HEK293 (cell line): ENCODE measurements around the gene TJP3.
A peak's percentile ranks its signal among the peaks of the same experiment; 100 is the strongest.

Experiments
- ELK4 ChIP-seq: IDR thresholded peaks from 2 replicates; pipeline ENCODE4 v1.6.1; 2011; ENCODE audit warnings: mild to moderate bottlenecking, low read depth, low read length, borderline replicate concordance
- GFI1B ChIP-seq: fragments of 450-650 bp; formaldehyde crosslinking; IDR thresholded peaks from 2 replicates; pipeline ENCODE4 v1.5.1; 2016; ENCODE audit warnings: missing biosample characterization, missing genetic modification characterization
- GLI4 ChIP-seq: fragments of 450-650 bp; formaldehyde crosslinking; IDR thresholded peaks from 2 replicates; pipeline ENCODE4 v1.5.1; 2016; ENCODE audit warnings: missing biosample characterization, missing genetic modification characterization
- HOXC10 ChIP-seq: sonication (generic); formaldehyde crosslinking; IDR thresholded peaks from 2 replicates; pipeline ENCODE4 v1.8.1; 2023; ENCODE audit warnings: mild to moderate bottlenecking, missing genetic modification reagents
- KLF9 ChIP-seq: fragments of 450-650 bp; formaldehyde crosslinking; IDR thresholded peaks from 2 replicates; pipeline ENCODE4 v1.5.1; 2016; ENCODE audit warnings: missing biosample characterization, missing genetic modification characterization, low read depth
- YY1 ChIP-seq: fragments of 450-650 bp; formaldehyde crosslinking; IDR thresholded peaks from 2 replicates; pipeline ENCODE4 v1.5.1; 2018; ENCODE audit warnings: missing biosample characterization, missing genetic modification characterization
- ZBTB6 ChIP-seq: fragments of 450-650 bp; formaldehyde crosslinking; IDR thresholded peaks from 2 replicates; pipeline ENCODE4 v1.5.1; 2017; ENCODE audit warnings: missing biosample characterization, missing genetic modification characterization
- ZBTB7A ChIP-seq: fragments of 450-650 bp; formaldehyde crosslinking; IDR thresholded peaks from 2 replicates; pipeline ENCODE4 v1.5.1; 2016; ENCODE audit warnings: low read depth, missing biosample characterization, missing genetic modification characterization
- ZFHX2 ChIP-seq: fragments of 450-650 bp; formaldehyde crosslinking; conservative IDR thresholded peaks from 2 replicates; pipeline ENCODE4 v1.5.1; 2016; ENCODE audit warnings: missing biosample characterization, missing genetic modification characterization
- ZFP69B ChIP-seq: fragments of 450-650 bp; formaldehyde crosslinking; IDR thresholded peaks from 2 replicates; pipeline ENCODE4 v1.5.1; 2016; ENCODE audit warnings: missing biosample characterization, missing genetic modification characterization
- ZNF140 ChIP-seq: fragments of 450-650 bp; formaldehyde crosslinking; IDR thresholded peaks from 2 replicates; pipeline ENCODE4 v1.5.1; 2016; ENCODE audit warnings: missing biosample characterization, missing genetic modification characterization
- ZNF214 ChIP-seq: fragments of 450-650 bp; formaldehyde crosslinking; IDR thresholded peaks from 2 replicates; pipeline ENCODE4 v1.5.1; 2017; ENCODE audit warnings: missing biosample characterization, mild to moderate bottlenecking, missing genetic modification characterization, borderline replicate concordance
- ZNF266 ChIP-seq: fragments of 450-650 bp; formaldehyde crosslinking; IDR thresholded peaks from 2 replicates; pipeline ENCODE4 v1.5.1; 2016; ENCODE audit warnings: missing biosample characterization, missing genetic modification characterization, low read depth
- ZNF423 ChIP-seq: fragments of 450-650 bp; formaldehyde crosslinking; IDR thresholded peaks from 2 replicates; pipeline ENCODE4 v1.5.1; 2016; ENCODE audit warnings: missing biosample characterization, missing genetic modification characterization
- ZNF549 ChIP-seq: fragments of 450-650 bp; IDR thresholded peaks from 2 replicates; pipeline ENCODE4 v1.5.1; 2018; ENCODE audit warnings: missing biosample characterization, missing genetic modification characterization, mild to moderate bottlenecking, inconsistent platforms, moderate library complexity
- ZNF610 ChIP-seq: fragments of 450-650 bp; formaldehyde crosslinking; IDR thresholded peaks from 2 replicates; pipeline ENCODE4 v1.5.1; 2016; ENCODE audit warnings: missing biosample characterization, missing genetic modification characterization, borderline replicate concordance
- ZNF658 ChIP-seq: fragments of 450-650 bp; formaldehyde crosslinking; IDR thresholded peaks from 2 replicates; pipeline ENCODE4; 2016; ENCODE audit warnings: missing biosample characterization, missing genetic modification characterization
- ZNF660 ChIP-seq: fragments of 450-650 bp; IDR thresholded peaks from 2 replicates; pipeline ENCODE4 v1.5.1; 2018; ENCODE audit warnings: missing biosample characterization, mild to moderate bottlenecking, missing genetic modification characterization
- ZNF692 ChIP-seq: fragments of 450-650 bp; formaldehyde crosslinking; IDR thresholded peaks from 2 replicates; pipeline ENCODE4 v1.5.1; 2016; ENCODE audit warnings: missing biosample characterization, missing genetic modification characterization
- ZNF792 ChIP-seq: fragments of 450-650 bp; formaldehyde crosslinking; IDR thresholded peaks from 2 replicates; pipeline ENCODE4 v1.5.1; 2016; ENCODE audit warnings: missing biosample characterization, missing genetic modification characterization
- ZNF843 ChIP-seq: fragments of 450-650 bp; formaldehyde crosslinking; IDR thresholded peaks from 2 replicates; pipeline ENCODE4 v1.5.1; 2016; ENCODE audit warnings: missing biosample characterization, missing genetic modification characterization
- ZSCAN16 ChIP-seq: fragments of 450-650 bp; formaldehyde crosslinking; IDR thresholded peaks from 2 replicates; pipeline ENCODE4 v1.5.1; 2016; ENCODE audit warnings: missing biosample characterization, missing genetic modification characterization
- TF ChIP-seq, protein P1 (sequence below): fragments of 450-650 bp; formaldehyde crosslinking; IDR thresholded peaks from 2 replicates; pipeline ENCODE4 v1.5.1; 2017; ENCODE audit warnings: missing biosample characterization, mild to moderate bottlenecking, missing genetic modification characterization, moderate library complexity
- TF ChIP-seq, protein P2 (sequence below): fragments of 450-650 bp; formaldehyde crosslinking; IDR thresholded peaks from 2 replicates; pipeline ENCODE4 v1.5.1; 2016; ENCODE audit warnings: missing biosample characterization, missing genetic modification characterization
- TF ChIP-seq, protein P3 (sequence below): fragments of 450-650 bp; formaldehyde crosslinking; IDR thresholded peaks from 2 replicates; pipeline ENCODE4 v1.5.1; 2016; ENCODE audit warnings: missing biosample characterization, missing genetic modification characterization
- TF ChIP-seq, protein P4 (sequence below): fragments of 450-650 bp; formaldehyde crosslinking; conservative IDR thresholded peaks from 2 replicates; pipeline ENCODE4 v1.5.1; 2016; ENCODE audit warnings: low read depth, missing biosample characterization, missing genetic modification characterization

TJP3 gene

DNA sequence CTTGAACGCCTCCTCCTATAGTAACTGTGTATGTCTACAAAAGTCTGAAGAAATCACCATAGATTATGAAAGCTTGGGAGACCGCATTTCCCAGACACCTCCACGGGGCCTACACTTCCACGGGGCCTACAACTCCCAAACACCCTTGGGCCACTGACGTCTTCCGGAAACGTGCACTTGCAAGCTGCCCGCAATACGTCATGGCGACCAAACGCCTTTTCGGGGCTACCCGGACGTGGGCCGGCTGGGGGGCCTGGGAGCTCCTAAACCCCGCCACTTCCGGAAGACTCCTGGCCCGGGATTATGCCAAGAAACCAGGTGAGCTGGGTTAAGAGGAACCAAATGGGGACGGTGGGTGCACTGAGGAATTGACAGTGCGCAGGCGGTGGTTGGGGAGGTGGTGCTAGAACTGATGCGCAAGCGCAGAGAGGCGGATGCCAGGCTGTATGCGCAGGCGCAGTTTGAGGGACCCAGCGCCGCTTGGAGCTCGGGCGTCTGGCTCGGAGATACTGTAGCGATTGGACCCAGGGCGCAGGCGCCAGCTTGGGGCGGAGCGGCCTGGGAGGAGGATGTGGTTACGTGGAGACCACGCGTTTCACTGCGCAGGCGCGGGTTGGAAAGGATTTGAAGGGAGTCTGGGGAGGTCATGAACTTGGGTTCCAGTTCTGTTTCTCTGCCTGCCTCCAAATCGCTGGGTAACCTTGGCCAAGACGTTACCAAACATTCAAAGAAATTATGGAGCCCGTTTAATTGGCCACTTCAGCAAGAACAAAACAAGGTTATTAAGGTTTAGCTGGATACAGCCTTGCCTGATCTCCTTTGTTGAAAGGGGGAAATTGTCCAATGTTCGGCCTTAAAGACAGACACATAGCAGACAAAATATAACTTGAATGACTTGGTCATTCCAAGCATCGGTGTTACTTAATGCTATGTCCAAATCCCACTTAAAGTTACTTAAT is 54.6 kb downstream of the TJP3 start, which contains the start of gene MRPL54 (continued):
- TF ChIP-seq, protein P1, sequence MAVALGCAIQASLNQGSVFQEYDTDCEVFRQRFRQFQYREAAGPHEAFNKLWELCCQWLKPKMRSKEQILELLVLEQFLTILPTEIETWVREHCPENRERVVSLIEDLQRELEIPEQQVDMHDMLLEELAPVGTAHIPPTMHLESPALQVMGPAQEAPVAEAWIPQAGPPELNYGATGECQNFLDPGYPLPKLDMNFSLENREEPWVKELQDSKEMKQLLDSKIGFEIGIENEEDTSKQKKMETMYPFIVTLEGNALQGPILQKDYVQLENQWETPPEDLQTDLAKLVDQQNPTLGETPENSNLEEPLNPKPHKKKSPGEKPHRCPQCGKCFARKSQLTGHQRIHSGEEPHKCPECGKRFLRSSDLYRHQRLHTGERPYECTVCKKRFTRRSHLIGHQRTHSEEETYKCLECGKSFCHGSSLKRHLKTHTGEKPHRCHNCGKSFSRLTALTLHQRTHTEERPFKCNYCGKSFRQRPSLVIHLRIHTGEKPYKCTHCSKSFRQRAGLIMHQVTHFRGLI (tag by site-specific recombination), result no peak
- TF ChIP-seq ZNF792 (no peak), ZNF843 (tag by site-specific recombination) (0 out of 2 replicates have a peak, but pooled peaks have one; percentile 38), GFI1B (tag by site-specific recombination) (no peak), ZNF549 (tag by site-specific recombination) (no peak), ZNF660 (peak; percentile 76), ZNF692 (tag by site-specific recombination) (peak; percentile 52; the same call in 1 of the 2 replicates), HOXC10 (CRISPR knock-in tag) (no peak), ZNF610 (tag by site-specific recombination) (no peak), ZNF423 (tag by site-specific recombination) (no peak), ZFHX2 (peak; percentile 77), ZSCAN16 (no peak), ZNF140 (tag by site-specific recombination) (no peak), ZNF658 (tag by site-specific recombination) (no peak), ZBTB6 (tag by site-specific recombination) (no peak), KLF9 (tag by site-specific recombination) (no peak), ZNF214 (tag by site-specific recombination) (no peak), ZFP69B (no peak), ZNF266 (tag by site-specific recombination) (no peak), ELK4 (0 out of 2 replicates have a peak, but pooled peaks have one; percentile 52), YY1 (tag by site-specific recombination) (peak; percentile 86), ZBTB7A (tag by site-specific recombination) (no peak), GLI4 (no peak)
- TF ChIP-seq, protein P2, sequence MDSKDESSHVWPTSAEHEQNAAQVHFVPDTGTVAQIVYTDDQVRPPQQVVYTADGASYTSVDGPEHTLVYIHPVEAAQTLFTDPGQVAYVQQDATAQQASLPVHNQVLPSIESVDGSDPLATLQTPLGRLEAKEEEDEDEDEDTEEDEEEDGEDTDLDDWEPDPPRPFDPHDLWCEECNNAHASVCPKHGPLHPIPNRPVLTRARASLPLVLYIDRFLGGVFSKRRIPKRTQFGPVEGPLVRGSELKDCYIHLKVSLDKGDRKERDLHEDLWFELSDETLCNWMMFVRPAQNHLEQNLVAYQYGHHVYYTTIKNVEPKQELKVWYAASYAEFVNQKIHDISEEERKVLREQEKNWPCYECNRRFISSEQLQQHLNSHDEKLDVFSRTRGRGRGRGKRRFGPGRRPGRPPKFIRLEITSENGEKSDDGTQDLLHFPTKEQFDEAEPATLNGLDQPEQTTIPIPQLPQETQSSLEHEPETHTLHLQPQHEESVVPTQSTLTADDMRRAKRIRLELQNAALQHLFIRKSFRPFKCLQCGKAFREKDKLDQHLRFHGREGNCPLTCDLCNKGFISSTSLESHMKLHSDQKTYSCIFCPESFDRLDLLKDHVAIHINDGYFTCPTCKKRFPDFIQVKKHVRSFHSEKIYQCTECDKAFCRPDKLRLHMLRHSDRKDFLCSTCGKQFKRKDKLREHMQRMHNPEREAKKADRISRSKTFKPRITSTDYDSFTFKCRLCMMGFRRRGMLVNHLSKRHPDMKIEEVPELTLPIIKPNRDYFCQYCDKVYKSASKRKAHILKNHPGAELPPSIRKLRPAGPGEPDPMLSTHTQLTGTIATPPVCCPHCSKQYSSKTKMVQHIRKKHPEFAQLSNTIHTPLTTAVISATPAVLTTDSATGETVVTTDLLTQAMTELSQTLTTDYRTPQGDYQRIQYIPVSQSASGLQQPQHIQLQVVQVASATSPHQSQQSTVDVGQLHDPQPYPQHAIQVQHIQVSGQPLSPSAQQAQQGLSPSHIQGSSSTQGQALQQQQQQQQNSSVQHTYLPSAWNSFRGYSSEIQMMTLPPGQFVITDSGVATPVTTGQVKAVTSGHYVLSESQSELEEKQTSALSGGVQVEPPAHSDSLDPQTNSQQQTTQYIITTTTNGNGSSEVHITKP (tag by site-specific recombination), result peak; percentile 82; the same call in 1 of the 2 replicates
- TF ChIP-seq, protein P3, sequence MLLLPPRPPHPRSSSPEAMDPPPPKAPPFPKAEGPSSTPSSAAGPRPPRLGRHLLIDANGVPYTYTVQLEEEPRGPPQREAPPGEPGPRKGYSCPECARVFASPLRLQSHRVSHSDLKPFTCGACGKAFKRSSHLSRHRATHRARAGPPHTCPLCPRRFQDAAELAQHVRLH (tag by site-specific recombination), result peak; percentile 56; the same call in 1 of the 2 replicates
- TF ChIP-seq, protein P4, sequence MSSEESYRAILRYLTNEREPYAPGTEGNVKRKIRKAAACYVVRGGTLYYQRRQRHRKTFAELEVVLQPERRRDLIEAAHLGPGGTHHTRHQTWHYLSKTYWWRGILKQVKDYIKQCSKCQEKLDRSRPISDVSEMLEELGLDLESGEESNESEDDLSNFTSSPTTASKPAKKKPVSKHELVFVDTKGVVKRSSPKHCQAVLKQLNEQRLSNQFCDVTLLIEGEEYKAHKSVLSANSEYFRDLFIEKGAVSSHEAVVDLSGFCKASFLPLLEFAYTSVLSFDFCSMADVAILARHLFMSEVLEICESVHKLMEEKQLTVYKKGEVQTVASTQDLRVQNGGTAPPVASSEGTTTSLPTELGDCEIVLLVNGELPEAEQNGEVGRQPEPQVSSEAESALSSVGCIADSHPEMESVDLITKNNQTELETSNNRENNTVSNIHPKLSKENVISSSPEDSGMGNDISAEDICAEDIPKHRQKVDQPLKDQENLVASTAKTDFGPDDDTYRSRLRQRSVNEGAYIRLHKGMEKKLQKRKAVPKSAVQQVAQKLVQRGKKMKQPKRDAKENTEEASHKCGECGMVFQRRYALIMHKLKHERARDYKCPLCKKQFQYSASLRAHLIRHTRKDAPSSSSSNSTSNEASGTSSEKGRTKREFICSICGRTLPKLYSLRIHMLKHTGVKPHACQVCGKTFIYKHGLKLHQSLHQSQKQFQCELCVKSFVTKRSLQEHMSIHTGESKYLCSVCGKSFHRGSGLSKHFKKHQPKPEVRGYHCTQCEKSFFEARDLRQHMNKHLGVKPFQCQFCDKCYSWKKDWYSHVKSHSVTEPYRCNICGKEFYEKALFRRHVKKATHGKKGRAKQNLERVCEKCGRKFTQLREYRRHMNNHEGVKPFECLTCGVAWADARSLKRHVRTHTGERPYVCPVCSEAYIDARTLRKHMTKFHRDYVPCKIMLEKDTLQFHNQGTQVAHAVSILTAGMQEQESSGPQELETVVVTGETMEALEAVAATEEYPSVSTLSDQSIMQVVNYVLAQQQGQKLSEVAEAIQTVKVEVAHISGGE (tag by site-specific recombination), result peak; percentile 96
